Measurements from ENCODE around the gene AAMDC.

AAMDC gene

GRCh38 chr11:77819411-77819920 lies 1.5 kb upstream of the AAMDC start (continued):
- TF ChIP-seq ZNF529 (tag by site-specific recombination; IDR thresholded peaks at IDR 0.05; ENCODE audit: insufficient replicate concordance) = no peak
- no peak; the same call in 1 of the 2 replicates for TF ChIP-seq IKZF3 (tag by site-specific recombination; IDR thresholded peaks at IDR 0.05)
- peak; percentile 72; the same call in 1 of the 2 replicates for TF ChIP-seq TRIM28 (IDR thresholded peaks at IDR 0.05; ENCODE audit: borderline replicate concordance, low read length)
- TF ChIP-seq ZXDB (tag by site-specific recombination; IDR thresholded peaks at IDR 0.05) = peak; percentile 42; the same call in 1 of the 2 replicates
- no peak for TF ChIP-seq ZNF426 (tag by site-specific recombination; IDR thresholded peaks at IDR 0.05)
- TF ChIP-seq ZNF560 (tag by site-specific recombination; IDR thresholded peaks at IDR 0.05; ENCODE audit: borderline replicate concordance) = no peak
- 0 out of 2 replicates have a peak, but pooled peaks have one; percentile 26 for TF ChIP-seq ZNF561 (tag by site-specific recombination; IDR thresholded peaks at IDR 0.05; ENCODE audit: borderline replicate concordance)
- peak; percentile 62 for TF ChIP-seq ZNF10 (tag by site-specific recombination; IDR thresholded peaks at IDR 0.05)
- TF ChIP-seq ZNF658 (tag by site-specific recombination; IDR thresholded peaks at IDR 0.05) = no peak
- peak; percentile 96 for TF ChIP-seq SCRT2 (tag by site-specific recombination; IDR thresholded peaks at IDR 0.05)
- TF ChIP-seq ZNF629 (tag by site-specific recombination; IDR thresholded peaks at IDR 0.05) = peak; percentile 58
- TF ChIP-seq GLI2 (tag by site-specific recombination; IDR thresholded peaks at IDR 0.05; ENCODE audit: borderline replicate concordance, low read depth) = no peak
- TF ChIP-seq, protein P1, sequence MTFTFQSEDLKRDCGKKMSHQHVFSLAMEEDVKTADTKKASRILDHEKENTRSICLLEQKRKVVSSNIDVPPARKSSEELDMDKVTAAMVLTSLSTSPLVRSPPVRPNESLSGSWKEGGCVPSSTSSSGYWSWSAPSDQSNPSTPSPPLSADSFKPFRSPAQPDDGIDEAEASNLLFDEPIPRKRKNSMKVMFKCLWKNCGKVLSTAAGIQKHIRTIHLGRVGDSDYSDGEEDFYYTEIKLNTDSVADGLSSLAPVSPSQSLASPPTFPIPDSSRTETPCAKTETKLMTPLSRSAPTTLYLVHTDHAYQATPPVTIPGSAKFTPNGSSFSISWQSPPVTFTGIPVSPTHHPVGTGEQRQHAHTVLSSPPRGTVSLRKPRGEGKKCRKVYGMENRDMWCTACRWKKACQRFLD (tag by site-specific recombination; IDR thresholded peaks at IDR 0.05) = no peak
- 0 out of 2 replicates have a peak, but pooled peaks have one; percentile 35 for TF ChIP-seq ZNF324 (tag by site-specific recombination; IDR thresholded peaks at IDR 0.05)
- no peak for TF ChIP-seq ZSCAN18 (tag by site-specific recombination; IDR thresholded peaks at IDR 0.05)
- TF ChIP-seq ZNF248 (tag by site-specific recombination; IDR thresholded peaks at IDR 0.05) = no peak
- TF ChIP-seq, protein P2, sequence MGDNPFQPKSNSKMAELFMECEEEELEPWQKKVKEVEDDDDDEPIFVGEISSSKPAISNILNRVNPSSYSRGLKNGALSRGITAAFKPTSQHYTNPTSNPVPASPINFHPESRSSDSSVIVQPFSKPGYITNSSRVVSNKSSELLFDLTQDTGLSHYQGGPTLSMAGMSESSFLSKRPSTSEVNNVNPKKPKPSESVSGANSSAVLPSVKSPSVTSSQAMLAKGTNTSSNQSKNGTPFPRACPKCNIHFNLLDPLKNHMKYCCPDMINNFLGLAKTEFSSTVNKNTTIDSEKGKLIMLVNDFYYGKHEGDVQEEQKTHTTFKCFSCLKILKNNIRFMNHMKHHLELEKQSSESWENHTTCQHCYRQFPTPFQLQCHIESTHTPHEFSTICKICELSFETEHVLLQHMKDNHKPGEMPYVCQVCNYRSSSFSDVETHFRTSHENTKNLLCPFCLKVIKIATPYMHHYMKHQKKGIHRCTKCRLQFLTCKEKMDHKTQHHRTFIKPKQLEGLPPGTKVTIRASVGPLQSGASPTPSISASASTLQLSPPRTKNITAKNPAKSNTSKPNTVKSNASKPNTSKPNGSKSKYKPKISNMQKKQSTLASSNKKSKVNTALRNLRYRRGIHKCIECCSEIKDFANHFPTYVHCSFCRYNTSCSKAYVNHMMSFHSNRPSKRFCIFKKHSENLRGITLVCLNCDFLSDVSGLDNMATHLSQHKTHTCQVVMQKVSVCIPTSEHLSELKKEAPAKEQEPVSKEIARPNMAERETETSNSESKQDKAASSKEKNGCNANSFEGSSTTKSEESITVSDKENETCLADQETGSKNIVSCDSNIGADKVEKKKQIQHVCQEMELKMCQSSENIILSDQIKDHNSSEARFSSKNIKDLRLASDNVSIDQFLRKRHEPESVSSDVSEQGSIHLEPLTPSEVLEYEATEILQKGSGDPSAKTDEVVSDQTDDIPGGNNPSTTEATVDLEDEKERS (tag by site-specific recombination; IDR thresholded peaks at IDR 0.05) = no peak
- no peak for TF ChIP-seq AEBP2 (tag by site-specific recombination; IDR thresholded peaks at IDR 0.05; ENCODE audit: borderline replicate concordance)
- TF ChIP-seq ZNF239 (tag by site-specific recombination; IDR thresholded peaks at IDR 0.05) = no peak
- TF ChIP-seq ZNF623 (tag by site-specific recombination; IDR thresholded peaks at IDR 0.05) = no peak
- TF ChIP-seq, protein P3, sequence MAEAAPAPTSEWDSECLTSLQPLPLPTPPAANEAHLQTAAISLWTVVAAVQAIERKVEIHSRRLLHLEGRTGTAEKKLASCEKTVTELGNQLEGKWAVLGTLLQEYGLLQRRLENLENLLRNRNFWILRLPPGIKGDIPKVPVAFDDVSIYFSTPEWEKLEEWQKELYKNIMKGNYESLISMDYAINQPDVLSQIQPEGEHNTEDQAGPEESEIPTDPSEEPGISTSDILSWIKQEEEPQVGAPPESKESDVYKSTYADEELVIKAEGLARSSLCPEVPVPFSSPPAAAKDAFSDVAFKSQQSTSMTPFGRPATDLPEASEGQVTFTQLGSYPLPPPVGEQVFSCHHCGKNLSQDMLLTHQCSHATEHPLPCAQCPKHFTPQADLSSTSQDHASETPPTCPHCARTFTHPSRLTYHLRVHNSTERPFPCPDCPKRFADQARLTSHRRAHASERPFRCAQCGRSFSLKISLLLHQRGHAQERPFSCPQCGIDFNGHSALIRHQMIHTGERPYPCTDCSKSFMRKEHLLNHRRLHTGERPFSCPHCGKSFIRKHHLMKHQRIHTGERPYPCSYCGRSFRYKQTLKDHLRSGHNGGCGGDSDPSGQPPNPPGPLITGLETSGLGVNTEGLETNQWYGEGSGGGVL (tag by site-specific recombination; IDR thresholded peaks at IDR 0.05) = peak; percentile 95
- TF ChIP-seq ZNF366 (tag by site-specific recombination; conservative IDR thresholded peaks at IDR 0.05) = peak; percentile 86
- TF ChIP-seq SETDB1 (IDR thresholded peaks at IDR 0.05; ENCODE audit: insufficient read length, low read length) = no peak
- TF ChIP-seq ZBTB21 (tag by site-specific recombination; IDR thresholded peaks at IDR 0.05) = no peak
- TF ChIP-seq ZNF571 (tag by site-specific recombination; IDR thresholded peaks at IDR 0.05) = no peak
- TF ChIP-seq MZF1 (tag by site-specific recombination; IDR thresholded peaks at IDR 0.05; ENCODE audit: borderline replicate concordance) = no peak
- TF ChIP-seq ZBTB11 (tag by site-specific recombination; conservative IDR thresholded peaks at IDR 0.05; ENCODE audit: low read depth) = peak; percentile 42
- TF ChIP-seq KLF8 (tag by site-specific recombination; IDR thresholded peaks at IDR 0.05) = peak; percentile 69; the same call in 1 of the 2 replicates
